Measurements from ENCODE around the gene PTCH2.

Gene PTCH2

GRCh38 chr1:44805311-44806024 is 37.6 kb downstream of the PTCH2 start:
- no peak overlapping the region for H3K4me3 ChIP-seq (ENCODE audit: low read depth, low read length)
- TF ChIP-seq CTCF (IDR thresholded peaks at IDR 0.05; ENCODE audit: low read depth, low read length), result no peak

- peak overlapping the region; percentile 9; the same call in 1 of the 2 replicates for H3K4me3 ChIP-seq (ENCODE audit: low read depth, low read length)
- TF ChIP-seq CTCF (IDR thresholded peaks at IDR 0.05; ENCODE audit: low read depth, low read length), result no peak
Measured at GRCh38 chr1:44803312-44804095, 39.5 kb downstream of the PTCH2 start.

- TF ChIP-seq CTCF (IDR thresholded peaks at IDR 0.05; ENCODE audit: low read depth, low read length), result no peak
- H3K4me3 ChIP-seq (ENCODE audit: low read depth, low read length), result peak overlapping the region; percentile 9; the same call in 1 of the 2 replicates
Measured at GRCh38 chr1:44803062-44803311, 40.1 kb downstream of the PTCH2 start.

- TF ChIP-seq CTCF (IDR thresholded peaks at IDR 0.05; ENCODE audit: low read depth, low read length), result no peak
- H3K4me3 ChIP-seq (ENCODE audit: low read depth, low read length), result peak overlapping the region; percentile 91
Measured at GRCh38 chr1:44802306-44803061, 40.6 kb downstream of the PTCH2 start.

- no peak for TF ChIP-seq CTCF (IDR thresholded peaks at IDR 0.05; ENCODE audit: low read depth, low read length)
- peak overlapping the region; percentile 91 for H3K4me3 ChIP-seq (ENCODE audit: low read depth, low read length)
Measured at GRCh38 chr1:44801491-44802305, 41.4 kb downstream of the PTCH2 start.

- peak within 1 kb of the TSS; percentile 91 for H3K4me3 ChIP-seq (ENCODE audit: low read depth, low read length)
Measured at GRCh38 chr1:44799770-44800584, 43.1 kb downstream of the PTCH2 start, which contains the start of gene PLK3. Gene PLK3, plus strand, starts transcription at chr1:44800377. Its CDS starts 87 bp downstream, at chr1:44800464.

More at GRCh38 chr1:44799770-44800584, 43.1 kb downstream of the PTCH2 start, which contains the start of gene PLK3:
- TF ChIP-seq CTCF (IDR thresholded peaks at IDR 0.05; ENCODE audit: low read depth, low read length), result peak; percentile 90

Measured in WI38 (cell line).